Hematopoietic multipotent progenitor cell treated with erythropoietin and hydrocortisone succinate and interleukin-3 and kit ligand, for 8 days (in vitro differentiated cells): ENCODE results near the gene PARP16.
A peak's percentile ranks its signal among the peaks of the same experiment; 100 is the strongest.
"Not testable (repeated sequence)": the region's sequence is repeated elsewhere in the genome, so short reads cannot be mapped to it uniquely, and the experiment has no call there.

ENCODE experiments used
- DNase-seq: peaks from one replicate; pipeline ENCODE4 v3.0.0-alpha.2; 2015

Gene PARP16

DNA sequence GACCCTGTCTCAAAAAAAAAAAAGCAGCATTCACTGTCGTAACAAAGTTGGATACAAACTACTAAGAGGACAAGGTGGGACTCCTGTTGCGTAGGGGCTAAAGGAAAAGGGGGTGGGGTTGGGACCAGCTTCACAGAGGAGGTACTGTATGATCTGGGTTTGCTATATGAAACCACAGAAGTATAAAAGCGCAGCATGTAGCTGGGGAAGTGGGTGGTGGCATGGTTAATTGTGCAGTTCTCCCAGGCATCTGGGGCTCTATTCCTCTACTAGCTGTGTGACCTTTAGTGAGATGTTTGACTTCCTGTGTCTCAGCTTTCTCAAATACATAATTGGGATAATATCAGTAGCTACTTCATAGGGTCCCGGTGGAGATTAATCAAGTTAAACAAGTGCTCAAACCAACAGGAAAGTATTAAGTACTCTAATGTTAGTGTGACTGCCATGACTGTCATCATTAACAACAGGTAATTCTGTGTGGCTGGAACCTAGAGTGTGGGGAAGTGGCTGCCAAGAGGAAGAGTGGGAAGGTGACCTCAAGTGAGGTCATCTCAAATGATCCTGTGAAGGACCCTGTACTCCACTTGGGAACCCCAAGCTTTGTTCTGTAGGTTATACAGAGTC, 11.5 kb downstream of the PARP16 start:
- no peak for DNase-seq

DNA sequence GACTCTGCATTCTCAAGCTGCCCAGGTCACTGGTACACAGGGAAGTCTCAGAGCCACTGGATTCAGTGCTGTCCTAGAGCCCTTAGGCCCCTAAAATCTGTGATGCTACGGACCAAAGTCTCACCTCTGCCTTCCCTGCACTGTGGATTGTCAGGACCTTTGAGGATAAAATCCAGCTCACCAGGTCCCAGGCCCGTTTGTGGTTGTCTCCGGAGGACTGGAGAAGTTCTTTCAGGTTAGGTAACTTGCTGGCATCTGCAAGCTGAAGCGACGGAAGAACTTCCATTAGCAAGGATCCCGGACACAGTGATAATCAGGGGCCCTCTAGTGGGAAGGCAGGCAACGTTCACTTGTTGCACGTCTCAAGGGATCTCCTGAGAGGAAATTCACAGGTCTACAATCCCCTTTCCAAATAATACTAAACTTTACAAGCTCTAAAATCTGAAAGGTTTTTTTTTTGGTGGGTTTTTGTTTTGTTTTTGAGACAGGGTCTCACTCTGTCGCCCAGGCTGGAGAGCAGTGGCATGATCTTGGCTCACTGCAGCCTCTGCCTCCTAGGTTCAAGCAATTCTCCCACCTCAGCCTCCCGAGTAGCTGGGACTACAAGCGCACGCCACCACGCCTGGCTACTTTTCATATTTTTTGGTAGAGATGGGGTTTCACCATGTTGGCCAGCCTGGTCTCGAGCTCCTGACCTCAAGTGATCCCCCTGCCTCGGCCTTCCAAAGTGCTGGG, 15.7 kb downstream of the PARP16 start:
- DNase-seq: peak; percentile 60

DNA sequence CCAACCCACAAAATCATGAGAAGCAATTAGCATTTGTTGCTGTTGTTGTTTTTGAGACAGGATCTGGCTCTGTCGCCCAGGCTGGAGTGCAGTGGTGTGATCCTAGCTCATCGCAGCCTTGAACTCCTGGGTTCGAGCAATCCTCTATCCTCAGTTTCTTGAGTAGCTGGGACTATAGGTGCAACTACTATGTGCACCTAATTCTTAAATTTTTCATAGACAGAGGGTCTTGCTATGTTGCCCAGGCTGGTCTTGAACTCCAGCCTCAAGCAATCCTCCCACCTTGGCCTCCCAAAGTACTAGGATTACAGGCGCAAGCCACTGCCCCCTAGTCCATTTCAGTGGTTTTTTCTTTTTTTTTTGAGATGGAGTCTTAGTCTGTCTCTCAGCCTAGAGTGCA, 18.3 kb downstream of the PARP16 start:
- no peak for DNase-seq

DNA sequence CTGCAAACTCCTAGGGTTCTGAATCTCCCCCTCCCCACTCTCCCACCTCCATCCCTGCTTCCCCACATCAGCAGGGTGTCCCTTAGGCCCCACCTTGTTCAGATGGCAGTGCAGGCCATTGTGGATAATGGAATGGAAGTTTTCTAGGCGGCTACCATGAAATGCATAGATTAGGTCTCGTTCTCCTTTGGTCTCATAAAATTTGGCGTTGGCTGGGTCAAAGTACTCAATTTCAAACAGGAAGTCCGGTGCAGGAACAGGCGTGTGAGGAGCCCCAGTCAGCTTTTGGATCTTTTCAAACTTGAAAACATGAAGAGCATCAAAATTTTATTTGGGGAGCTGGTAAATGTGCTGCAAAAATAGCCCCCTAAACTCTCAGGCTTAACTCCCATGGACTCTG, 20.2 kb downstream of the PARP16 start:
- DNase-seq: no peak

DNA sequence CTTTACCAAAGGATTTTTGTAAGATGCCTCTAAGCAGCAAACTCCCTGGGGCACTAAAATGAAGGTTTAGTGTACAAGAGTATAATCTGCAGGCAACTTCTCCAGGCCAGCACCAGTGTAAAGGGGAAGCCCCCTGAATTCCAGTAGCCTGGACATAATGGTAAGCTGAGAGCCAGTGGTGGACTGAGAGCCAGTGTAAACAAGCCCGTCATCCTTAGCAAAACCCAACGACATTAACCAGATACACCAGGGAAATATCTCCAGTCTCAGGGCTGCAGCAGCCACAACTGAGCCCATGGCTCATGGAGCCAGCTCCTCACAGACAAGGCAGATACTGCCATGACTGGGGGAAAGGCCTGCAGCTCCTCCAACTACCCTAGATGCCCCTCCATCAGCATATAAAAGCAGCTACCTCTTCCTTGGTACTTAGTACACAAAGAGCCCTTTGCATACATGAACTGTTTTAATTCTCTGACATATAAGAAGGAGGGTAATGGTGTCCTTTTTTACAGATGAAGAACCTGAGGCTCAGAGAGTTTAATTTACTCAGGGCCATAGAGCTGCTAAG, 21.7 kb downstream of the PARP16 start:
- no peak for DNase-seq

DNA sequence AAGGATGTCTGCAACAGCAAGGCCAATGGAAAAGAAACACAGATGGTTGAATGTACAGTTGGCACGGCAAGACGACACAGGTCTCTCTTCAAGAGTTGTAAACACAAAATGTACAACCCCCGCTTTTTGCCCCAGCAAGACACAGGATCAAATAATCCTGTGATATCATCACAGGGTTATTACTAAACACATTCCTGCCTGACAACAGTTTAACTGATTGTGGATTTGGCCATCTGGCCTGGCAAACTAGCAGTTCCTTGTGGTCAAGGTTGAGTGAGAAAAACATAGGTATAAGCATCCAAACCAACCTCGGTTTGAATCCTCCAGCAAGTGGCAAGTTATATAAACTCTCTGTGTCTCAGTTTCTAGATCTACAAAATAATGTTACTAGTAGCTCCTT, 23.4 kb downstream of the PARP16 start:
- DNase-seq: no peak

DNA sequence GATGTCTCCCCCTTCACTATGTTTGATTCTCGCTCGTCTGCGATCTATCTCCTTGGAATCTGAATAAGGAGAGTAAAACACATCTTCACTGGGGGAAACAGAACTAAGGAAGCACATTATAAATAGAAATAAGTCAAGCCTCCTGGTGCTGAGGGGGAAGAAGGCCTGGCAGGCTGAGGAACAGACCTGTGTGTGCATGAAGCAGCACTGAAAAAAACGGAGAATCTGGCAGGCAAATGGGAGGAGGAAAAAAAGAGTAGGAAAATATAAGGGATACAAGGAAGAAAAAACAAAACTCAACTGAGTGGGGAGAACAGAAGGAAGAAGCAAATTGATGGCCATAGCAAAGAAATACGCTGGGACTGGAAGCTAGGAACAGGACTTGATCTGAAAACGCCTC, 25.7 kb downstream of the PARP16 start:
- no peak for DNase-seq

DNA sequence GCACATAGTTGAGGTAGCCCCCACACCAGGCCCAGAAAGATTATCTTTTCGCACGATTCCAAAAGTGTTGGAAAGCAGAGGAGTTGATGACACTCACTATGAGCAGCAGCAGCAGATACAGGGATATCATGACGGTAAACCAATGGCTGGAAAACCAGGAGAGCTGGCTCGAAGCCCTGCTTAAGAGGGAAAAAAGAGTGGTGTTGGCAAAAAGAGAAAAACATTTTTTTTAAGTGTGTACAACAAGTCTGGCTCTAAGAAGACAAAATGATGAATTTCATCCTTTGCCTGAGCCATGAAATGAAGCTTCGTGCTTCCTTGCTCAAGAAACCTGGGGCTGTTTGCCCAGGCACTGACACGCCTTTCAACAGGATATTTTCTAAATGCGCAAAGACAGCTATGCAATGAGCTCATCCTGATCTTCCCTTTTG, 27.3 kb downstream of the PARP16 start:
- DNase-seq: no peak

DNA sequence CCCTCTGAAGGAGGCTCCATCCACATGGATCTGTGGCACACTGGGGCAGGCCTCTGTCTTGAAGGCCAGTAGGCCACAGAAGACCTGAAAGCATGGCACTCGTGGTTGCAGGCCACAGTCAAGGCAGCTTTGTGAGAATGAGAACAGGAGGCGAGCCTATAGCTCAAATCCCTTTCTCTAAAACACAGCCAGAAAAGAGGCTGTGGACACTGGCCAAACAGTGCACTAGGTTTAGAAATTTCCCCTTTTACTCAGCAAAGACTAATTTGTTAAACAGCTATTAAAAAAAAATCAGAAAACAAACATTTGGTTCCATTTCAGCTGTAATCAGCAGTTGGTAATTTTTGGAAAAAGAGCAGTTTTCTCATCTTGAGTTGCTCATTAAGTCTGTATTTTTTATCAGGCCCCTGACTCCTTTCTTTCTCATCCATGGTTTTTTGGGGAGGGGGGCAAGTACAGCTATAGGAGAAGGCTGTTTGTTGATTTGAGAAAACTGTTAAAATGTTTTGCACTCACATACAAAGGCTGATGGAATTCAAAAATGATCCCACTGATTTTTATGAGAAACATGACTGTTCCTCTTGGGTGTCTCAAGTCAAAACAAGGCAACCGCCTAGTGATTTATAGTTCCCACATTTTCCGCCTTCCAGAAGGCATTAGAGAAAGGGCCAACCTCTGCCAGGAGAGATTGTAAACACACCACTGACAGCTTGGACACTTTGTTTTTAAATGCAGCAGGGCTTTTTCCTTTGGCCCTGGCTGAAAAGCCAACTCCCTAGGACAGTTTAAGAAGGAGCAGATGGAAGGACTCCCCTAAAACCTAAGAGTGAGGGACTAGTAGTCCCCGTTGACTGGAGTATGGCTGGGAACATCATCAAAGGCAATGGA, 28.1 kb downstream of the PARP16 start:
- DNase-seq: no peak

DNA sequence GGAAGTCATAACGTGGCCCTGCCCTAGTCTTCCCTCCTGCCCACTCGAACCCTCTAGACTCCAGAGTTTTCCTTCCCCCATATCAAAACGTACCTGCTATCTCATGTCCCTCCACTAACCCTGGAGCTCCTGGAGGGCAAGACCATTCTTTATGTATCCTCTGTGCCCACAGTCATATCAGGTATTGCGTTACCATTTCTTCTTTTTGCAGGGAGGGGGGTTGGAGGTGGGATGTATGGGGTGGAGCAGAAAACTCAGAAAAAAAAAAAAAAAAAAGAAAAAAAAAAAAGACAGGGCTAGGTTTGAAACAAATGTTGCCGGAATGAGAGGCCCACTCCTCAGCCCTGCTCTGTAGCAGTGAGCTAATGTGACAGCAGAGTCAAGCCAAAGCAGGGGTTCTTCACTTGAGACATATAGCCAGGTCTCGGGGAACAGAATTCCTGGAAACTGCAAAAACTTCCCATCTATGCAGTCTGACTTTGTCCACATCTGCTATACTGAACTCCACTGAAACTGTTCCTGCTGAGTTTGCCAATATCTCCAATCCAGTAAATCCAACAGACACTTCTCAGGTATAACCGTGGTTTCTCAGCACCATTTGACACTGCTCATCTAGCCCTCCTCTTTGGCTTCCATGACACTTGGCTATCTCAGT, 31.1 kb downstream of the PARP16 start:
- no peak for DNase-seq

DNA sequence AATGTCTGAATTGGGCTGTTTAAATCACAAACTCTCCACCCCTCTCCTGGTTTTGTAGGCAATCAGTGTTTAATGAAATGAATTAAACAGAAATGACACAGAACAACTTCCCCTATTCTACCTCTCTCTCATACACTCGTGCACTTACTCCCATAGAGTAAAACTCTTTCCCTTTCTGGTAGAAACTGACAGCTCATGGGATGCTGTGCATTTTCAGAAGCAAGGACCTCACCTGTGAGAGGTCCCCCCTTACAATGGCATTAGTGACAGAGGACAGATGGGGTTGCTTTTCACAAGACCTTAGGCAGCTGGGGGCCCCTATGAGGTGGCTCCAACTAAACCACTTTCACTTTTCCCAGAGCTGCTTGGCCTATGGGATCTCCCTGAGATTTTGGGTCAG, 31.9 kb downstream of the PARP16 start:
- DNase-seq: no peak

DNA sequence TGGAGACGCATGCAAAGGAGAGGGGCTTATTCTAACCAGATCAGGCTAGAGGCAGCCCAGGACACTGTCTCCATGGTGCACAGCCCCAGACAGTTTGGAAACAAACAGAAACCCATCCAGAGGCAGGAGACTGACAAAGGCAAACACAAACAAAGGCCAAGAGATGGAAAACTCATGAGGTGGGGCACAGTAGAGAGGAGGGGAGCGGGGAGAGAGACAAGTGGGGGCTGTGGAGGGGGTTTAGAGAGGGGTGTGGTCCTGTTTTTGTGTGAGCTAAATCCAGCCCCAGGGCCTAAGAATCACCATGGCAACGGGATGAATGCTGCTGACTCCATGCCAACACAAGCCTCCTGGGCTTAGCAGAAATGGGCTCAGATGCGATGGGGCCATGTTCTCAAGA, 32.3 kb downstream of the PARP16 start:
- DNase-seq: no peak

DNA sequence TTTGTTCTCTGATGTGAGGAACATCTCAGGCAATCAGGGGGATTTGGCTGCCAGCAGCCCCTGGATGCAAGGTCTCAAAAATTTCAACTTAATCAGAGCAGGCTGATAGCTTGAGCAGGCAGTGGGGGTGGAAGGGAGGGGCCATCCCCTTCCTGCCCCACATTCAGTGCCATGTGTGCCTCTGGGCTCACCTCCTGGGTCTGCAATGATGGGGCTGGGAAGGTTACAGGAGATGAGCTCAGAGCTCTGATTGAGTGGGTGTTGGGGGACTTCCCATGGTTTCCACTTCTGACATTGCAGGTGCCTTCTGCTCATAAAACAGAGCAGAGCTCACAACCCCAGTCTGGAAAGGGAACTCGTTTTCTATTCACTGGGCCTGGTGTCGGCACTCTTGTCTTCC, 37.0 kb downstream of the PARP16 start:
- DNase-seq: no peak

DNA sequence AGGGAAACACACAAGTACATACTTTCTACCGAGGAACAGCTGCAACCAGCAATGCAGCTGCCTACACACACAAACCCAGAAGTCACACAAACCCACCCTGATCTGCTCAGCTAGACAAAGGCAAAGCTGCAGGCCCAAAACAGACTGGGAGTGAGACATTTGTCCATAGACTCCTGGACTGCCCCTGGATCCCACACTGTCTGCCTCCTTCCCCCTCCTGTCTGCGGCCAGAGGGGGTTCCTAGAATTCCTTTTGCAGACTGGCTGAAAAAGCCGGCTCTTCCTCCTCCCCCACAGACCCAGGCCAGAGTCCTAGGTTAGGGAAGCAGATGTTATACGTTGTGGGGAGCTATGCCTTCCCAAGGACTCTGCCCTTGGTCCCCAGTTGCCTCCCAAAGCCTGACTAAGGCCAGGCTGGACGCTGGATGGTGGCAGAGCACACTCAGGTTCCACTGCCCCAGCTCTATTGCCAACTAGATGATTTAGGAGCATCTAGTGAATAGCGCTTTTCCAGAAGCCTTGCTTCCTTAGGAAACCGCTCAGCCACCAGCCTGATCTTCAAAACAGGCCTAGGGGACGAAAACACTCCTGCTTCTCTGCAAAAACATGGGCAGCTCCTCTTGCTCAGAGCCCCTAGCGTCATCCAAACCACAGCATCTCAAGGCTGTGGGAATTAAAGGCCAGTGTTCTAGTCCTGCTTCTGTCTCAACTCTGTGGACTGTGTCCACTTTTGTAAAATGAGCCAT, 38.0 kb downstream of the PARP16 start:
- DNase-seq: no peak

DNA sequence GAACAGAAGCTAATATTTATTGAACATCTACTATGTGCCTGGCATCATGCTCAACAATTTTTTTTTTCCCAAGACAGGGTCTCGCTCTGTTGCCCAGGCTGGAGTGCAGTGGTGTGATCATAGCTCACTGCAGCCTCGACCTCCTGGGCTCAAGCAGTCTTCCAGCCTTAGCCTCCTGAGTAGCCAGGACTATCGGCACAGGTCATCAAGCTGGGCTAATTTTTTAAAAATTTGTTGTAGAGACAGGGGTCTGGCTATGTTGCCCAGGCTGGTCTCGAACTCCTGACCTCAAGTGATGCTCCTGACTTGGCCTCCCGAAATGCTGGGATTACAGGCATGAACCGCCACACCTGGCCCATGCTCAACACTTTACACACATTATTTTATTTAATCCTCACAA, 39.7 kb downstream of the PARP16 start:
- no peak for DNase-seq

DNA sequence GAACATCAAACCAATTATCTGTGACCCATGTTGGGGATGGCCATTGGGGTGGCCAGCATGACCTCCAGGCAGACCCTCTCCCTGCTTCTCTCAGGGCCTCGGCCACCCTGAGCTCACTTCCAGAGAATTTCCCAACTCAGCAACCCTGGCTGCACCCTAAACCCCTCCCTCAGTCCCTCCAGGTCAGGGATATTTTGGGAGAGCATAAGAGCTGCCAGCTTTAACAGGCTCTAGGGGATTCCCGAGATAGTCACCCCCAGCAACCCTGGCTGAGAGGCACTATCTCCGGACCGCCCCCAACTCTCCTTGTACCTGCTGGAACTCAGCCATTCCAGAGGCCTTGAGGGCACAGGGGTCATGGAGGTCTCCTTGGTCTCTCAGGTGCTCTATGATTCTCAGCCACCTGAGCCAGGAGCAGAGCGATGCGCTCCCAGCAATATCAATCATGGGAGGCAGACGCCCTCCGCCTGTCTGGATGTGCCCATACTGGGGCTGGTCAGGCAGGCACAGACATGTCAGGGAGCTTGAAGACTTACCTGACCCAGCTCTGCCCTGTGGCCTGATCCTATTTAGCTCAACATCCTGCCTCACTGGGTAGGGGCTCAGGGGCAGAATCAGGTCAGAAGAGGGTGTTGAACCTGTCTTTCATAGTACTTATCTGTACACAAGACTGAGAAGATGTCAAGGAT, 40.5 kb downstream of the PARP16 start:
- no peak for DNase-seq

DNA sequence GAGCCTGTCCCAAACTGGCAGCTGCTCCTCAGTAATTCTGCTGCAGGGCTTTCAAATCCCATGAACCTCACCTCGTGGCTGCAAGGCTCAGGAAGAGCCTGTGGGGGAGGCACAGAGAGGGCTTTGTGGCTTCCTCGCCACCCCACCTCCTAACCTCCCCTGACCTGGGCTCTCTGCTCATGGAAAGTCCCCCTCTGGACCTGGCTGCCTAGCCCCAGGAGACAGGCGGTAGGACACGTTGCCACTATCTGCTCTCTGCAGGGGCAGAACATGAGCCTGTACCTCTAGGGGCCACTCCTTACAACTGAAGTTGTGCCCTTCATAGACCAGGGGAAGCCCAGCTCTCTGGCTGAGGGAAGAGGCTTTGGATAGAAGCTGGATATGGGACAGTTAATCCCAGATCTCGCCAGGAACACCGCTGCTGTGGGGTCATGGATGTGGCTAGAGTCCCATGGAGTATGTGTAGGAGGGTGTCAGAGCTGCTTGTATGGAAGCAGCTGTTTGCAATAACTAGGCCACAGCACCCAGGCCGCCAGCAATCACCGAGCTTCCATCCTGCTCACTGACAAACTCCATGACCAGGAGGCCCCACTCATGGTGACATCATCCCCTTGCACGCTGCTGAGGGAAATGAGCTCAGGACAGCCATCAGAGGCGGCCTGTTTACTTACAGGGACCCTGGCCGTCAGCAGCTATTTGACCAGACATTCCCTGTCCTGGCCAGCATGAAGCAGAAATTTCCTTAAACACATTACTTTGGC, 41.4 kb downstream of the PARP16 start:
- no peak for DNase-seq

DNA sequence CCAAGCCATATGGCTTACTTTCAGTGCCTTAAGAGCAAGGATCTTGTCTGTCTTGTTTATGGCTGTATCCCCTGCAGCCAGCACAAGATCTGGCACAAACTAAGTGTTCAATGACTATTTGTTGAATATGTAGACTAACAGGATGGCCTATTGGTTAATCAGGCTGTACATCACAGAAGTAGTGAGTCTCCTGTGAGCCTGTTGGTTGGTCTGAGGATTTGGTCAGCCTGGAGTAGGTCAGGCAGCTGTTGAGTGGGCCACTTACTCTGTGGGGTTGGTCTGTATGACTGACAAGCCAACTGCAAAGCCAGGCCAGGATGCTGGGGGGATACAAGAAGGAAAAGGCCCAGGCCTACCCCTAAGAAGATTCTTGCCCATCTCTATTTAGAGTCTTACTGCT, 42.0 kb downstream of the PARP16 start:
- no peak for DNase-seq

DNA sequence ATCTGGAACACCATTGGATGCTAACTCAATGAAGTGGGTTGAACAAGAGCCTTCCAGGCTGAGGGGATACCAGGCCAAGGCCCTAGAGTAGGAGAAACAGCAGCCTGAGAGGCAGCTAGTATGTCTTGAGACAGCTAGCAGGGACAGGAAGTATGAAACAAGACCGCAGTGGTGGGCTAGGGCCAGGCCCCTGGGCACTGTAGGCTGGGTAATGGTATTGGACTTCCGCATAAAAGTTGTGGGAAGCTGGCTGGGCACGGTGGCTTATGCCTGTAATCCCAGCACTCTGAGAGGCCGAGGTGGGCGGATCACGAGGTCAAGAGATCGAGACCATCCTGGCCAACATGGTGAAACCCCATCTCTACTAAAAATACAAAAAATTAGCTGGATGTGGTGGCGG, 50.2 kb downstream of the PARP16 start:
- DNase-seq: not testable (repeated sequence)

DNA sequence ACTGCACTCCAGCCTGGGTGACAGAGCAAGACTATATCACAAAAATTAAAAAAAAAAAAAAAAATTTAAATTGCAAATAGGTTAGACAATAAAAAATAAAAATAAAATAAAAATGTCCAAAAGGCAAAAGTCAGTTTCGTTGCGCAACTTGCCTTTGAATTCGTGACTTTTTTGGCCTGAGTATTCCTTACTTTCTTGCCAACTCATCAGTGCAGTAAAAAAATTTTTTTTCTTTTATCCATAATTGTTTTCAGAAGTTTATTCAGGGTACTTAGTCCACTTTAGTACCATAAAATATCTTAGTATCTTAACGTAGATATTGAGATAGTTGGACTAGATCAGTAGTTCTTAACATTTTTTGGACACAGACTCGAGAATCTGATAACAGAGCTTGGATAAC, 53.0 kb downstream of the PARP16 start:
- DNase-seq: no peak

DNA sequence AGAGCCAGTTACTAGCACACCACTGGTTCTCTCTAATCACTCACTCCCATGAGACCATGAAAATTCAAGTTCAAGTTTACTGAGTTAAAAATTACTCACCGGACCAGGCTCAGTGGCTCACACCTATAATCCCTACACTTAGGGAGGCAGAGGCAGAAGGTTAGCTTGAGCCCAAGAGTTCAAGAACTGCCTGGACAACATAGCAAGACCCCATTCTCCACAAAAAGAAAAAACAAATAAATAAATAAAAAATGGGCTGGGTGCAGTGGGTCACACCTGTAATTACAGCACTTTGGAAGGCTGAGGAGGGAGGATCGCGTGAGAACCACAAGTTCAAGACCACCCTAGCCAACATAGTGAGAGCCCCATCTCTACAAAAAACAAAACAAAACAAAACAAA, 54.2 kb downstream of the PARP16 start:
- DNase-seq: no peak
